Fibroblast of lung (primary cell): ENCODE data around the gene GPAT3.
"Not testable (repeated sequence)": the region's sequence is repeated elsewhere in the genome, so short reads cannot be mapped to it uniquely, and the experiment has no call there.

Source experiments
- CTCF ChIP-seq, 2 donors: IDR thresholded peaks in 1 of 2; conservative IDR thresholded peaks in 1 of 2; 1 replicate in 1 of 2; 2 replicates in 1 of 2; pipeline ENCODE4 v1.5.1; 2011 to 2012; ENCODE audit warnings: low read length in 2 of 2, control low read depth in 1 of 2, inconsistent platforms in 1 of 2, low read depth in 1 of 2, mild to moderate bottlenecking in 1 of 2
- EZH2 ChIP-seq: IDR thresholded peaks from 2 replicates; pipeline ENCODE4 v1.5.1; 2012; ENCODE audit warnings: low read length, control low read depth, mild to moderate bottlenecking; ENCODE audit errors: missing control alignments

DNA sequence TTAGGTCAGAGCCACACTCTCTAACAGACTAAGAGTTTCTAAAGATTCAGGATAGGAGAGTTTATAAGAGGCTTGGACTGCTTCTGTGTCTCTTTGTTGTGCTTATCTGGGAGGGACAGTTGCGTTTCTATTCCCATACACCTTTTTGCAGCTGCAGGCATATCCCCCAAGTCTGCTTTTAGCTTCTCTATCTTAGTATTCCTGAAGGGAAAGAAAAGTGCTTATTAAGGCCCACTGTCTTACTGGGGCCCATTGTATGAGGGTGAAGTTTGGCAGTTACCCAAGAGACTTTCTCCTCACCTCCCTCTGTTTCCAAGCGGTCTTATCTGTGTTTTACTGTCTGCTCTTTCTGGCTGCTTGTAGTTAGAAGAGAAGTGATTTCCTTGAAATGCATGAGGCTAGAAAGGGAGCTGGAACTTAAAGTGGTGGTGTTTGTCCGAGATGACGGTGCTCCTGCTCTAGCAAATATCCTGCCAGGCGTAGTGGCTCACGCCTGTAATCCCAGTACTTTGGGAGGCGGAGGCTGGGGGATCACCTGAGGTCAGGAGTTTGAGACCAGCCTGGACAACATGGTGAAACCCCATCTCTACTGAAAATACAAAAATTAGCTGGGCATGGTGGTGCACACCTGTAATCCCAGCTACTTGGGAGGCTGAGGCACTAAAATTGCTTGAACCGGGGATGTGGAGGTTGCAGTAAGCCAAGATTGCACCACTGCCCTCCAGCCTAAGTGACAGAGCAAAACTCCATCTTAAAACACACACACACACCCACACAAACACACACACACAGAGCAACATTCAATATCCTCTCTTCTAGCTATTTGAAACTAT lies 39.6 kb upstream of the GPAT3 start:
- TF ChIP-seq CTCF (conservative IDR thresholded peaks at IDR 0.05 in 1 of 2, IDR thresholded peaks at IDR 0.05 in 1 of 2; ENCODE audit: low read depth in 1 of 2, low read length in 2 of 2); EZH2: not testable (repeated sequence)
